Measurements from ENCODE around the gene NEB. TPM values are rescaled to one million over a fixed set of nuclear protein-coding genes. Genes with fewer than 3 reads are reported as not detected.
A peak's percentile ranks its signal among the peaks of the same experiment; 100 is the strongest.
"Not testable (repeated sequence)": the region's sequence is repeated elsewhere in the genome, so short reads cannot be mapped to it uniquely, and the experiment has no call there.

The NEB gene
- total RNA-seq, 1 donor from 2014 or later, result 5.0 TPM

DNA sequence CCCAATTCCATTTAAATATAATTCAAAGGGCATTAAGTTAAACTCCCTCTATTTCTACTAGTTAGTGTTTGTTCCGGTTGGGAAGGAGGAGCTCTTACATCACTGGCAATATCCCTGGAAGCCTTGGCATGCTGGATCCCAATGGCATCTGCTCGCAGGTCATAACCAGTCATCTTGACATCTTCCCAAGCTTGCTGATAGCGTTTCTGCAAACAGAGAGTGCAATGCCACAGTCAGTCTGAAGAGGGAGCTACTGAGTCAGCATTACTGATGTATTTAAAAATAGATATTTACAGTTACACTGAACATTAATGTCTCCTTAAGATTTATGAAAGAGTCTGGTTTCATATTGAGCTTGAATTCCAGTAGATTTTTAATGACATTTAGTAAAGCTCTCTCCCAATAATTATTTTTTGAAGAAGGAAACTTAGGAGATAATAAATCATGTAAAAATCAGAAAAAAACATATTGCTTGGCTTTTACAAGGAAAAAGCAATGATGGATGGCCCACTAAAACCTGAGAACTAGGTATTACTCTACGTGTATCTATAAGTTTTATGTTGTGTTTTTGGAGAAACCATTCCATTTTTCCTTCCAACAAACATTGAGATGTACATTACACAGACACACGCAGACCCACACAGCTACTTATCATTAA is 142.9 kb downstream of the NEB start:
- not testable (repeated sequence) for H3K27ac Mint-ChIP-seq; H3K4me1 Mint-ChIP-seq (ENCODE audit: unreplicated experiment); H3K9me3 Mint-ChIP-seq; DNase-seq (ENCODE audit: extremely low spot score, unreplicated experiment); H3K27me3 Mint-ChIP-seq; H3K36me3 Mint-ChIP-seq; H3K4me3 Mint-ChIP-seq
- TF ChIP-seq CTCF (conservative IDR thresholded peaks at IDR 0.05), result peak; percentile 68

DNA sequence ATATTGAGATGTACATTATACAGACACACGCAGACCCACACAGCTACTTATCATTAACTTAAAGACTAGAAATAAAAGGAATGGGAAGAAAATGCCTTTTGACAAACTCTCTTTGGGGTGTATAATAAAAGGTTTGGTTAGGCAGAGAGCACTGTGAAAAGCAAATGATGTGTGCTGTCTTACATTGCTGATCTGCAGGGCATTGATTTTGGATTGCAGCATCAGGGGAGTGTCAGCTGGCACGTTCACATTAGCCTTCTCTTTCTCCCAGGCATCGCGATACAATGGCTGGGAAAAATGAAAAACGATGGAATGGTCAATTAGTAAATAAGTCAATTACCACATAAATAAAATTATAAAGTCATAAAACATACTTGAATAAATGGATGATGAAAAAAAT is 153.0 kb downstream of the NEB start:
- H3K27ac Mint-ChIP-seq; DNase-seq (ENCODE audit: extremely low spot score, unreplicated experiment); H3K27me3 Mint-ChIP-seq; H3K4me3 Mint-ChIP-seq; H3K4me1 Mint-ChIP-seq (ENCODE audit: unreplicated experiment); H3K36me3 Mint-ChIP-seq; H3K9me3 Mint-ChIP-seq: not testable (repeated sequence)

- not testable (repeated sequence) for H3K36me3 Mint-ChIP-seq; H3K9me3 Mint-ChIP-seq; DNase-seq (ENCODE audit: extremely low spot score, unreplicated experiment); H3K4me1 Mint-ChIP-seq (ENCODE audit: unreplicated experiment); H3K27me3 Mint-ChIP-seq; H3K4me3 Mint-ChIP-seq; H3K27ac Mint-ChIP-seq
Observed at GRCh38 chr2:151580697-151581096, 153.6 kb downstream of the NEB start.

DNA sequence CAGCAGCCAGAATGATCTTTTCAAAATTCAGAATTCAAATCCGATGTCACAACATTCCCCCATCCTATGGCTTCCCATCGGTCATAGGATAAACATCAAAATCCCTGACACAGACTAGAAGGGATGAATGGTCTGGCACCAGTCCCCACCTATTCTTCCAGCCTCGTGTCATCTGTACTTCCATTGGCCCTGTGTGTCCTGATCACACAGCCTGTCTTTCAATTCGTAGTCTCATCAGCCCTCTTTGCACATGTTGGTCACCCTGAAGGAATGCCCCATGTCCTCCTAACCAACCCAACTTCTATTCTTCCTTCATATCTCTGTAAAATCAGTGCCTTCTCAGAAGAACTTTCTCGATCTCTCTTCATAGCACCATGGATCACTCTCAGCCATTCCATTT is 157.2 kb downstream of the NEB start:
- H3K36me3 Mint-ChIP-seq, result no peaks in the 10 kb centered on the region
- no peaks in the 10 kb centered on the region for H3K27me3 Mint-ChIP-seq
- H3K4me1 Mint-ChIP-seq (ENCODE audit: unreplicated experiment), result no peaks in the 10 kb centered on the region
- H3K9me3 Mint-ChIP-seq, result no peaks in the 10 kb centered on the region
- H3K27ac Mint-ChIP-seq, result no peak overlapping the region
- no peak for TF ChIP-seq CTCF (conservative IDR thresholded peaks at IDR 0.05)
- no peak for DNase-seq (ENCODE audit: extremely low spot score, unreplicated experiment)
- no peak overlapping the region for H3K4me3 Mint-ChIP-seq

- no peaks in the 10 kb centered on the region for H3K4me1 Mint-ChIP-seq (ENCODE audit: unreplicated experiment)
- no peaks in the 10 kb centered on the region for H3K27me3 Mint-ChIP-seq
- TF ChIP-seq CTCF (conservative IDR thresholded peaks at IDR 0.05), result no peak
- no peak overlapping the region for H3K27ac Mint-ChIP-seq
- no peak for DNase-seq (ENCODE audit: extremely low spot score, unreplicated experiment)
- H3K36me3 Mint-ChIP-seq, result no peaks in the 10 kb centered on the region
- no peak overlapping the region for H3K4me3 Mint-ChIP-seq
- H3K9me3 Mint-ChIP-seq, result no peaks in the 10 kb centered on the region
Observed at GRCh38 chr2:151576080-151576479, 158.2 kb downstream of the NEB start.

GRCh38 chr2:151575338-151575737 is 158.9 kb downstream of the NEB start:
- no peak for DNase-seq (ENCODE audit: extremely low spot score, unreplicated experiment)
- no peaks in the 10 kb centered on the region for H3K27me3 Mint-ChIP-seq
- TF ChIP-seq CTCF (conservative IDR thresholded peaks at IDR 0.05), result no peak
- no peaks in the 10 kb centered on the region for H3K36me3 Mint-ChIP-seq
- no peaks in the 10 kb centered on the region for H3K9me3 Mint-ChIP-seq
- H3K27ac Mint-ChIP-seq, result no peak overlapping the region
- no peaks in the 10 kb centered on the region for H3K4me1 Mint-ChIP-seq (ENCODE audit: unreplicated experiment)
- H3K4me3 Mint-ChIP-seq, result no peak overlapping the region

DNA sequence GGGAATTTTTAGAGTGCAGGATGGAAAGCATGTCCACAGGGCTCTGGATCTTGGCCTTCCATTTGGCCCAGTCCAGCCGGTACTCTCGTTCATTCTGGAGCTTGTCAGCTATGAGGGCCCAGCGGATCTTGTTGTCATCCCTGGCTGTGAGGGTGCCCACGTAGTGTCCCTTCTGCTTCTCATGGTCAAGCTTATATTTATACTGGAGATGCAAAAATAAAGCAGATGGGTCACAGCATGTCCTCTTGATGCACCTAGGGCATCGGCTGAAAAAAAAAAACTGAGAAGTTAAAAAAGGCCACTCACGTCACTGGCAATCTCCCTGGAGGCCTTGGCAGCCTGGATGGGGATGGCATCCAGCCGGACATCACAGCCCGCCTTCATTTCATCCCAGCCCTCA is 164.1 kb downstream of the NEB start:
- Mint-ChIP-seq H3K27me3 (no peaks in the 10 kb centered on the region), H3K4me3 (no peak overlapping the region), H3K4me1 (ENCODE audit: unreplicated experiment) (no peaks in the 10 kb centered on the region), H3K9me3 (no peaks in the 10 kb centered on the region), H3K27ac (no peak overlapping the region), H3K36me3 (no peaks in the 10 kb centered on the region)
- no peak for DNase-seq (ENCODE audit: extremely low spot score, unreplicated experiment)
- TF ChIP-seq CTCF (conservative IDR thresholded peaks at IDR 0.05), result no peak

Measured in type B pancreatic cell (in vitro differentiated cells).